ENCODE measurements around the gene FAM163B.

DNA sequence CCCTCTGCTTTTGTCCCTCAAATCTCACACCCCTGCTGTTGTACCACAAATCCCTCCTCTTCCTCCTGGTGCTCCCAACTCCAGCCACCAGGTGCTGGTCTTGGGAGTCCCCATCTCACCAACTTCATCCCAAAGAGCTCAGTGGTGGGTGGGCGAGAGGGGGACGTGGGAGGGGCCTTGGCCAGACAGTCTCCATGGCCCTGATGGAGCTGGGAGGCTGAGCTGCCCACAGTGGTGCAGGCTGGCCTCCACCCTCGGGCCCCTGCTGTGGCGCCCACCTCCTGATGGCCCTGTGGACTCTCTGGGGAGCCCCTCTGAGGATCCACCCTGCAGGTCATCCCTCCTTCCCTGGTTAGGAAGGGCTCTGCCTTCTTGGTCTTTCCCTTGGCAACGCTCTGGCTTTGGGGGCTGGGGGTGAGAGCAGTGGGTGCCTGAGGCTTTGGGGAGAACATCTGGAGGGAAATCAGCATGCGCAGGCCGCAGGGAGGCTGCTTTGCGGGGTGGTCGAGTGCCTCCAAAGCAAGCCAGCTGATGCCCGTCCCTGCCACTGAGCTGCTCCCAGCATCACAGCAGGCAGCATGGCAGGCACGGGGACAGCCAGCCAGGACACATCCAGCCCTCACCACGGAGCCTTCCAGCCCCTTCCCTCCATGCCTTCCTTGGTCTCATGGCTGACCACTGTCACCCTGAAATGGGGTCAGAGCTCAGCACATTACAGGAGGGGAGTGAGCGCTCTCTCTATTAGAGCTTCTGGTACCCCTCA lies 7.6 kb upstream of the FAM163B start:
- TF ChIP-seq, protein P1, sequence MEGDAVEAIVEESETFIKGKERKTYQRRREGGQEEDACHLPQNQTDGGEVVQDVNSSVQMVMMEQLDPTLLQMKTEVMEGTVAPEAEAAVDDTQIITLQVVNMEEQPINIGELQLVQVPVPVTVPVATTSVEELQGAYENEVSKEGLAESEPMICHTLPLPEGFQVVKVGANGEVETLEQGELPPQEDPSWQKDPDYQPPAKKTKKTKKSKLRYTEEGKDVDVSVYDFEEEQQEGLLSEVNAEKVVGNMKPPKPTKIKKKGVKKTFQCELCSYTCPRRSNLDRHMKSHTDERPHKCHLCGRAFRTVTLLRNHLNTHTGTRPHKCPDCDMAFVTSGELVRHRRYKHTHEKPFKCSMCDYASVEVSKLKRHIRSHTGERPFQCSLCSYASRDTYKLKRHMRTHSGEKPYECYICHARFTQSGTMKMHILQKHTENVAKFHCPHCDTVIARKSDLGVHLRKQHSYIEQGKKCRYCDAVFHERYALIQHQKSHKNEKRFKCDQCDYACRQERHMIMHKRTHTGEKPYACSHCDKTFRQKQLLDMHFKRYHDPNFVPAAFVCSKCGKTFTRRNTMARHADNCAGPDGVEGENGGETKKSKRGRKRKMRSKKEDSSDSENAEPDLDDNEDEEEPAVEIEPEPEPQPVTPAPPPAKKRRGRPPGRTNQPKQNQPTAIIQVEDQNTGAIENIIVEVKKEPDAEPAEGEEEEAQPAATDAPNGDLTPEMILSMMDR (IDR thresholded peaks at IDR 0.05; ENCODE audit: insufficient read depth, low read length) = no peak
- TF ChIP-seq SPI1 (IDR thresholded peaks at IDR 0.05; ENCODE audit: borderline replicate concordance, low read depth) = no peak
